HepG2 (cell line): Measurements from ENCODE around the gene CASZ1. TPM values are rescaled to one million over a fixed set of nuclear protein-coding genes. Genes with fewer than 3 reads are reported as not detected.

Experiments
- ATAC-seq: fragments of 200-7000 bp; cut with Tn5 transposase; 3 replicates; pipeline ENCODE4 v1.9.1; 2020; ENCODE audit warnings: mild to moderate bottlenecking, moderate library complexity
- BruUV-seq: library from RNA; stranded (reverse); fragments of 400-500 nt; replicated peaks from 2 replicates; lab custom pipeline; 2021; lab: Mats Ljungman, UMichigan
- CTCF ChIA-PET: fragments of 300-600 bp; formaldehyde crosslinking; extraction: SDS; loops from one replicate; lab custom pipeline; 2021; ENCODE audit warnings: low total read pairs, inconsistent platforms, low intra/inter-chr PET ratio; lab: Yijun Ruan, JAX
- POLR2A ChIA-PET: fragments of 350-600 bp; sonication (Branson Sonifier 250); formaldehyde crosslinking; loops from one replicate; lab custom pipeline; 2020; ENCODE audit warnings: antibody characterized with exemption, inconsistent platforms; lab: Yijun Ruan, JAX
- DNase-seq: peaks from one replicate; pipeline ENCODE4 v3.0.0-alpha.2; 2015; ENCODE audit warnings: low spot score
- FAIRE-seq: peaks from 3 replicates; lab custom pipeline; 2011; peaks lifted over from hg19 to GRCh38; lab: Jason Lieb, UNC
- H2AFZ ChIP-seq: one replicate; pipeline ENCODE4 v1.6.1; 2011; ENCODE audit warnings: low read length, inconsistent platforms
- H3K27ac ChIP-seq: fragments of 300-600 bp; 3 replicates; pipeline ENCODE4 v1.8.0; 2011; ENCODE audit warnings: mixed run types, mild to moderate bottlenecking, mixed read lengths, low read length, inconsistent platforms; ENCODE audit not compliant: insufficient read depth; ENCODE audit errors: extremely low read length
- H3K27me3 ChIP-seq, 2 experiments: fragments of 200-600 bp in 1 of 2; 2 replicates in 1 of 2; 3 replicates in 1 of 2; pipeline versions ENCODE4 v1.6.0 to v1.8.0; 2011; ENCODE audit warnings: low read length in 2 of 2, mild to moderate bottlenecking in 2 of 2, moderate library complexity in 2 of 2, inconsistent platforms in 1 of 2; ENCODE audit not compliant: insufficient read depth in 2 of 2, control insufficient read depth in 1 of 2
- H3K36me3 ChIP-seq, 2 experiments: fragments of 200-600 bp in 1 of 2; replicated peaks in 1 of 2; 2 replicates in 1 of 2; 3 replicates in 1 of 2; pipeline versions ENCODE4 v1.5.1 to v1.8.0; 2011; ENCODE audit warnings: low read length in 2 of 2, inconsistent platforms in 1 of 2; ENCODE audit not compliant: insufficient read depth in 2 of 2, control insufficient read depth in 1 of 2
- H3K4me1 ChIP-seq: 2 replicates; pipeline ENCODE4 v1.5.1; 2012; ENCODE audit warnings: low read length, inconsistent platforms; ENCODE audit not compliant: insufficient read depth
- H3K4me2 ChIP-seq: 2 replicates; pipeline ENCODE4 v1.6.0; 2011; ENCODE audit warnings: low read depth, low read length, inconsistent platforms
- H3K4me3 ChIP-seq, 3 experiments: fragments of 200-600 bp in 1 of 3; sonication (generic), shearing (Covaris generic) in 1 of 3; replicated peaks in 1 of 3; 2 replicates each; pipeline ENCODE4 v1.5.1; 2011 to 2016; ENCODE audit warnings: low read length in 3 of 3, inconsistent platforms in 2 of 3, low read depth in 2 of 3, mild to moderate bottlenecking in 2 of 3, control low read depth in 1 of 3, mixed read lengths in 1 of 3; ENCODE audit not compliant: insufficient read depth in 1 of 3
- H3K79me2 ChIP-seq: one replicate; pipeline ENCODE4 v1.6.1; 2011; ENCODE audit warnings: low read length, inconsistent platforms; ENCODE audit not compliant: insufficient read depth
- H3K9ac ChIP-seq: 2 replicates; pipeline ENCODE4 v1.6.0; 2011; ENCODE audit warnings: mild to moderate bottlenecking, low read depth, low read length, inconsistent platforms; ENCODE audit not compliant: insufficient read depth
- H3K9me3 ChIP-seq: 2 replicates; pipeline ENCODE4 v1.5.1; 2012; ENCODE audit warnings: mild to moderate bottlenecking, low read length
- H4K20me1 ChIP-seq: 2 replicates; pipeline ENCODE4 v1.6.0; 2011; ENCODE audit warnings: inconsistent platforms, mild to moderate bottlenecking, low read length, moderate library complexity; ENCODE audit not compliant: insufficient read depth
- ELF3 ChIP-seq: IDR thresholded peaks from 2 replicates; pipeline ENCODE4 v1.6.1; 2016; ENCODE audit warnings: missing genetic modification reagents, missing compliant biosample characterization
- JUN ChIP-seq: sonication (generic); formaldehyde crosslinking; IDR thresholded peaks from 2 replicates; pipeline ENCODE4 v1.4.0; 2020; ENCODE audit warnings: mild to moderate bottlenecking, missing genetic modification reagents
- REXO4 ChIP-seq: sonication (generic); formaldehyde crosslinking; IDR thresholded peaks from 2 replicates; pipeline ENCODE4 v1.8.0; 2022; ENCODE audit warnings: missing genetic modification reagents, mild to moderate bottlenecking, borderline replicate concordance
- SNAI1 ChIP-seq: sonication (generic); formaldehyde crosslinking; IDR thresholded peaks from 2 replicates; pipeline ENCODE4 v1.5.0; 2020; ENCODE audit warnings: mild to moderate bottlenecking, missing genetic modification reagents, borderline replicate concordance
- SP5 ChIP-seq: IDR thresholded peaks from 2 replicates; pipeline ENCODE4 v1.6.1; 2016; ENCODE audit warnings: low read depth, borderline replicate concordance
- SPEN ChIP-seq: sonication (generic); formaldehyde crosslinking; IDR thresholded peaks from 2 replicates; pipeline ENCODE4 v1.5.1; 2020; ENCODE audit warnings: low read depth, mild to moderate bottlenecking, missing genetic modification reagents
- STAG1 ChIP-seq: sonication (generic); formaldehyde crosslinking; IDR thresholded peaks from 2 replicates; pipeline ENCODE4 v1.4.0; 2020; ENCODE audit warnings: missing genetic modification reagents
- ZSCAN12 ChIP-seq: sonication (generic); formaldehyde crosslinking; IDR thresholded peaks from 2 replicates; pipeline ENCODE4 v1.9.0; 2021; ENCODE audit warnings: mild to moderate bottlenecking, missing genetic modification reagents
- WGBS: methylation state at CpG from one replicate; pipeline ENCODE4 v1.1.6; 2017; ENCODE audit warnings: low lambda C conversion rate; 5-methylcytosine and 5-hydroxymethylcytosine counted together
- in situ Hi-C: cut with HindIII; loops from 2 replicates; pipeline ENCODE4 v1.10.0; 2017; ENCODE audit warnings: low pct_unique_long_range_greater_than_20kb; ENCODE audit not compliant: extremely low pct_ligation_motif_present
- intact Hi-C: fragments of 100-400 bp; cut with micrococcal nuclease; formaldehyde crosslinking; loops from one replicate; pipeline ENCODE4 v1.10.0; 2022; ENCODE audit not compliant: unreplicated experiment
- polyA plus RNA-seq, 8 experiments: library from polyadenylated mRNA; depleted of rRNA in 3 of 8; stranded (reverse) in 7 of 8; unstranded in 1 of 8; fragments of >200 nt; fragmentation: Illumina TruSeq in 4 of 8; extraction: Trizol in 4 of 8; gene quantifications; 2 replicates each; pipeline versions ENCODE4 v1.2.1 to v1.2.3, GENCODE V29; 2011 to 2016; ENCODE audit warnings: low read depth in 4 of 8, missing spikeins in 1 of 8, mixed read lengths in 1 of 8; ENCODE audit not compliant: insufficient read depth in 1 of 8
- total RNA-seq, 5 experiments: library from RNA; depleted of rRNA; stranded (reverse); fragments of >200 nt; fragmentation: Illumina TruSeq; extraction: Trizol; gene quantifications; 2 replicates each; pipeline ENCODE4 v1.2.3, GENCODE V29; 2016; ENCODE audit warnings: low read depth in 1 of 5
- TF ChIP-seq, protein P1 (sequence below), 2 experiments: sonication (generic) in 1 of 2; formaldehyde crosslinking in 1 of 2; IDR thresholded peaks; 2 replicates each; pipeline versions ENCODE4 v1.6.1 to v1.9.0; 2014 to 2022; ENCODE audit warnings: antibody characterized with exemption in 1 of 2, borderline replicate concordance in 1 of 2, inconsistent platforms in 1 of 2, low read depth in 1 of 2, missing genetic modification reagents in 1 of 2
- TF ChIP-seq, protein P2 (sequence below): IDR thresholded peaks from 2 replicates; pipeline ENCODE4 v1.6.1; 2016; ENCODE audit warnings: low read depth, missing genetic modification reagents, missing compliant biosample characterization
- TF ChIP-seq, protein P3 (sequence below): sonication (generic); formaldehyde crosslinking; IDR thresholded peaks from 2 replicates; pipeline ENCODE4 v1.5.0; 2020; ENCODE audit warnings: missing genetic modification reagents

CASZ1 gene
- total and polyA plus RNA-seq, 2 of the 13 experiments (the other 11 are each of a cell fraction or from before 2014, with no cell fraction given), result 1.9 to 3.7 TPM

DNA sequence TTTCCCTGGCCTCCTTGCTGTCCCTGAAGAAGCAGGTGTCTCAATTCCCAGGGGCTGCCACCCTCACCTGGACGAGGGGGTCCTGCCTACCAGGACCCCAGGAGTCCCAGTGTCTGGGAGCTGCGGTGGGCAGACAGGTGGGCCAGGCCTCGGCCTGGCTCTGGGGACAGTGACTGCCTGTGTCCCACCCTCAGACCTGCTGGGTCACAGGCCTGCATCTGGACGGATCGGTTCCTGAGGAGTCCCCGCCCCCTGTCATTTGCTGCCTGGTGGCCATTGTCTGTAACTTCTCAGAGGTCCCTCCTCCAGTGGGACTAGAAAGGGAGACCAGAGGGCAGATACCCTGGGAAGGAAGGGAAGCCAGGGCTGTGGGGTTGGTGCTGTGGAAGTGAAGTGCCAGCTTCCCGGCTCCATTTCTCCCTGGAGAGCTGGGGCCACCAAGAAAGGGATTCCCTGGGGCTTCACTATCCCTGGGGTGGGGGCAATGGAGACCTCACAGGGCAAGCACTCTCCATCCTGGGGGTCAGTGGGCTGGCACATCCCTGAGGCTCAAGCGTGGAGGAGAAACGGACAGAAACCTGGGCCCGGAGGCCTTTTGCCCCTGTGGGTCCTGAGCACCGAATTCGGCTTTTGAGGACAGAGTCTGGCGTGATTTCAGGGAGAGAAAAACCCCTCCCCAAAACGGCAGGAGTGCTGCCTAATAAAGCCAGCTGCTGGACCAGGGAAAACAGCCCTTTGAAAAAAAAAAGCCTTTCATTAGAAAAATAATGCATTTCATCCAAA is 164.4 kb downstream of the CASZ1 start:
- no peaks in the 10 kb centered on the region for H4K20me1 ChIP-seq
- no peak overlapping the region for H3K27ac ChIP-seq
- WGBS, result 91% methylated on average over 7 of the region's 14 CpGs
- no peak; the same call in 2 of the 3 replicates for ATAC-seq
- intact Hi-C loops (no loop called here), in situ Hi-C loops (no loop called here)
- BruUV-seq, result no TSS peak
- H3K4me2 ChIP-seq, result no peak overlapping the region
- no peak for FAIRE-seq
- ChIA-PET CTCF (no interaction called here), POLR2A (no interaction called here)
- H3K4me1 ChIP-seq, result no peaks in the 10 kb centered on the region
- DNase-seq, result no peak
- no peak overlapping the region for H2AFZ ChIP-seq
- no peak overlapping the region for H3K9ac ChIP-seq
- H3K79me2 ChIP-seq, result no peaks in the 10 kb centered on the region
- H3K4me3 ChIP-seq, result no peak overlapping the region
- H3K9me3 ChIP-seq, result no peaks in the 10 kb centered on the region
- H3K36me3 ChIP-seq, result peaks cover 0 to 9% of the 10 kb centered on the region in 2 experiments; a peak in 1 of 5 replicates
- H3K27me3 ChIP-seq, result no peaks in the 10 kb centered on the region
- TF ChIP-seq JUN (CRISPR knock-in tag), result no peak
- TF ChIP-seq ZSCAN12 (CRISPR knock-in tag), result no peak
- no peak for TF ChIP-seq REXO4 (CRISPR knock-in tag)
- TF ChIP-seq, protein P1, sequence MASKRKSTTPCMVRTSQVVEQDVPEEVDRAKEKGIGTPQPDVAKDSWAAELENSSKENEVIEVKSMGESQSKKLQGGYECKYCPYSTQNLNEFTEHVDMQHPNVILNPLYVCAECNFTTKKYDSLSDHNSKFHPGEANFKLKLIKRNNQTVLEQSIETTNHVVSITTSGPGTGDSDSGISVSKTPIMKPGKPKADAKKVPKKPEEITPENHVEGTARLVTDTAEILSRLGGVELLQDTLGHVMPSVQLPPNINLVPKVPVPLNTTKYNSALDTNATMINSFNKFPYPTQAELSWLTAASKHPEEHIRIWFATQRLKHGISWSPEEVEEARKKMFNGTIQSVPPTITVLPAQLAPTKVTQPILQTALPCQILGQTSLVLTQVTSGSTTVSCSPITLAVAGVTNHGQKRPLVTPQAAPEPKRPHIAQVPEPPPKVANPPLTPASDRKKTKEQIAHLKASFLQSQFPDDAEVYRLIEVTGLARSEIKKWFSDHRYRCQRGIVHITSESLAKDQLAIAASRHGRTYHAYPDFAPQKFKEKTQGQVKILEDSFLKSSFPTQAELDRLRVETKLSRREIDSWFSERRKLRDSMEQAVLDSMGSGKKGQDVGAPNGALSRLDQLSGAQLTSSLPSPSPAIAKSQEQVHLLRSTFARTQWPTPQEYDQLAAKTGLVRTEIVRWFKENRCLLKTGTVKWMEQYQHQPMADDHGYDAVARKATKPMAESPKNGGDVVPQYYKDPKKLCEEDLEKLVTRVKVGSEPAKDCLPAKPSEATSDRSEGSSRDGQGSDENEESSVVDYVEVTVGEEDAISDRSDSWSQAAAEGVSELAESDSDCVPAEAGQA (IDR thresholded peaks at IDR 0.05; ENCODE audit: low read depth), result no peak
- TF ChIP-seq, protein P1 (CRISPR knock-in tag; IDR thresholded peaks at IDR 0.05; ENCODE audit: borderline replicate concordance), result no peak
- TF ChIP-seq, protein P2, sequence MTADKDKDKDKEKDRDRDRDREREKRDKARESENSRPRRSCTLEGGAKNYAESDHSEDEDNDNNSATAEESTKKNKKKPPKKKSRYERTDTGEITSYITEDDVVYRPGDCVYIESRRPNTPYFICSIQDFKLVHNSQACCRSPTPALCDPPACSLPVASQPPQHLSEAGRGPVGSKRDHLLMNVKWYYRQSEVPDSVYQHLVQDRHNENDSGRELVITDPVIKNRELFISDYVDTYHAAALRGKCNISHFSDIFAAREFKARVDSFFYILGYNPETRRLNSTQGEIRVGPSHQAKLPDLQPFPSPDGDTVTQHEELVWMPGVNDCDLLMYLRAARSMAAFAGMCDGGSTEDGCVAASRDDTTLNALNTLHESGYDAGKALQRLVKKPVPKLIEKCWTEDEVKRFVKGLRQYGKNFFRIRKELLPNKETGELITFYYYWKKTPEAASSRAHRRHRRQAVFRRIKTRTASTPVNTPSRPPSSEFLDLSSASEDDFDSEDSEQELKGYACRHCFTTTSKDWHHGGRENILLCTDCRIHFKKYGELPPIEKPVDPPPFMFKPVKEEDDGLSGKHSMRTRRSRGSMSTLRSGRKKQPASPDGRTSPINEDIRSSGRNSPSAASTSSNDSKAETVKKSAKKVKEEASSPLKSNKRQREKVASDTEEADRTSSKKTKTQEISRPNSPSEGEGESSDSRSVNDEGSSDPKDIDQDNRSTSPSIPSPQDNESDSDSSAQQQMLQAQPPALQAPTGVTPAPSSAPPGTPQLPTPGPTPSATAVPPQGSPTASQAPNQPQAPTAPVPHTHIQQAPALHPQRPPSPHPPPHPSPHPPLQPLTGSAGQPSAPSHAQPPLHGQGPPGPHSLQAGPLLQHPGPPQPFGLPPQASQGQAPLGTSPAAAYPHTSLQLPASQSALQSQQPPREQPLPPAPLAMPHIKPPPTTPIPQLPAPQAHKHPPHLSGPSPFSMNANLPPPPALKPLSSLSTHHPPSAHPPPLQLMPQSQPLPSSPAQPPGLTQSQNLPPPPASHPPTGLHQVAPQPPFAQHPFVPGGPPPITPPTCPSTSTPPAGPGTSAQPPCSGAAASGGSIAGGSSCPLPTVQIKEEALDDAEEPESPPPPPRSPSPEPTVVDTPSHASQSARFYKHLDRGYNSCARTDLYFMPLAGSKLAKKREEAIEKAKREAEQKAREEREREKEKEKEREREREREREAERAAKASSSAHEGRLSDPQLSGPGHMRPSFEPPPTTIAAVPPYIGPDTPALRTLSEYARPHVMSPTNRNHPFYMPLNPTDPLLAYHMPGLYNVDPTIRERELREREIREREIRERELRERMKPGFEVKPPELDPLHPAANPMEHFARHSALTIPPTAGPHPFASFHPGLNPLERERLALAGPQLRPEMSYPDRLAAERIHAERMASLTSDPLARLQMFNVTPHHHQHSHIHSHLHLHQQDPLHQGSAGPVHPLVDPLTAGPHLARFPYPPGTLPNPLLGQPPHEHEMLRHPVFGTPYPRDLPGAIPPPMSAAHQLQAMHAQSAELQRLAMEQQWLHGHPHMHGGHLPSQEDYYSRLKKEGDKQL (CRISPR knock-in tag), result no peak
- no peak for TF ChIP-seq SP5
- TF ChIP-seq SNAI1 (CRISPR knock-in tag), result no peak
- no peak for TF ChIP-seq ELF3 (CRISPR knock-in tag)
- no peak for TF ChIP-seq SPEN (CRISPR knock-in tag)
- TF ChIP-seq, protein P3, sequence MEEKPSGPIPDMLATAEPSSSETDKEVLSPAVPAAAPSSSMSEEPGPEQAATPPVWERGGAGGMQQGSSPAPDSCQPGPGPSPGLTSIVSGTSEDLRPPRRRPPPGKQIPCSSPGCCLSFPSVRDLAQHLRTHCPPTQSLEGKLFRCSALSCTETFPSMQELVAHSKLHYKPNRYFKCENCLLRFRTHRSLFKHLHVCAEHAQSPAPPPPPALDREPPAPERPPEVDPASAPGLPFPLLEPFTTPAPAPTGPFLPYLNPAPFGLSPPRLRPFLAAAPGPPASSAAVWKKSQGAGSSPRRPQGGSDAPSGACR (CRISPR knock-in tag), result no peak
- no peak for TF ChIP-seq STAG1
